ENCODE results near the gene CBX4.

- TF ChIP-seq CTCF (optimal IDR thresholded peaks at IDR 0.05 in 1 of 3, IDR thresholded peaks at IDR 0.05 in 1 of 3, conservative IDR thresholded peaks at IDR 0.05 in 1 of 3; ENCODE audit: extremely low read depth in 1 of 3, insufficient read depth in 2 of 3, low read length in 3 of 3) (peak in 2 of 3 experiments; percentile 38 to 67), EZH2 (IDR thresholded peaks at IDR 0.05; ENCODE audit: low read length) (peak; percentile 98)
These were observed 49.1 kb downstream of the CBX4 start for GRCh38 chr17:79789943-79790804.

All from keratinocyte (primary cell).